Measurements from ENCODE around the gene CFAP45.
A peak's percentile ranks its signal among the peaks of the same experiment; 100 is the strongest.
"Not testable (repeated sequence)": the region's sequence is repeated elsewhere in the genome, so short reads cannot be mapped to it uniquely, and the experiment has no call there.

CFAP45 gene

GRCh38 chr1:159904036-159904435, 4.1 kb upstream of the CFAP45 start:
- DNase-seq (ENCODE audit: low read depth): not testable (repeated sequence)

DNA sequence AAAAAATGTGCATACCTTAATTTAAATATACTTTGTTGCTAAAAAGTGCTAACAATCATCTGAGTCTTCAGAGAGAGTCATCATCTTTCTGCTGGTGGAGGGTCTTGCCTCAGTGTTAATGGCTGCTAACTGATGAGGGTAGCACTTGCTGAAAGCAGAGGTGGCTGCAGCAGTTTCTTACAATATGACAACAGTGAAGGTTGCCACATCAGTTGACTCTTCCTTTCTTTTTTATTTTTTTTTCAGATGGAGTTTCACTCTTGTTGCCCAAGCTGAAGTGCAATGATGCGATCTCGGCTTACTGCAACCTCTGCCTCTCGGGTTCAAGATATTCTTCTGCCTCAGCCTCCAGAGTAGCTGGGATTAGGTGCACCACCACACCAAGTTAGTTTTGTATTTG, 2.6 kb upstream of the CFAP45 start:
- DNase-seq (ENCODE audit: low read depth): no peak

DNA sequence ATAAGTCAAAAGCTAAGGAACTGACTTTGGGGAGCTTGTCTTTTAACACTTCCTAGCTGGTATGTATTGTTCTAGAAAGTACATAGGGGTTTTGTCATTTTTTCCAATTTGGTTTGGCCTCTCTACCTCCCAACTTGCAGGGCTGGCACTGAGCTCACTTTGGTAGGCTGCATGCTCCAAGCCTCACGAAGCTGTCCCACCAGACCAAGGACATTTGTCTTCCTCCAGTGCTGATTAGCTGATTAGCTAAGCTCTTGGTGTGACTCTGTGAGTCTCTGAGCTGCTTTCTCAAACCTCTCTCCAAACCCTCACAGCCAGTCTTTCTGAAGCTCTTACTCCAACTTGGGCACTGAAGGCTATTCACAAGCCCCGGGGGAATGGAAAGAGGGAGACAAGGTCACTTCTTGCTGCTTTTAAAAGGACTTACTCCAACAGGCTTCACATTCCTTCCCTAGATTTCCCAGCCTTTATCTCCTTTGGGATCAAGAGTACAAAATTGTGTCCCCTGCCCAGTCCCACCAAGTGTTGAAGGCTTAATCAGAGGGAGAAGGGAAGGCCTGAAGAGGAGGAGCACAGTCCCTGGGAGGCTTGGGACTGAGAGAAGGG, 893 bp upstream of the CFAP45 start:
- DNase-seq (ENCODE audit: low read depth): no peak

DNA sequence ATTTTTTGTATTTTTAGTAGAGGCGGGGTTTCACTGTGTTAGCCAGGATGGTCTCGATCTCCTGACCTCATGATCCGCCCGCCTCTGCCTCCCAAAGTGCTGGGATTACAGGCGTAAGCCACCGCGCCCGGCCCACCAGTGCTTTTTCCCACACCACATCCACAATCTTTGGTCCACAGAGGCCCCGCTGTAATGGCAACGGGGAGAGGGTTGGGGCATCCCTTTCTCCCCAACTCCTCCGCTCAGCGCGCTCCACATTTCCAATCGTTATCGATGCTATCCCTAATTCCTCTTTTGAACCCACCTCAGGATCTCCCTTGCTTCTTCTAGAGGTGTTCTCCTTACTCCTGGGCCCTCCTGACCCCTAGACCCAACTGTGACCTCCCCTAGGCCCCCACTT, 331 bp downstream of the CFAP45 start:
- DNase-seq (ENCODE audit: low read depth): not testable (repeated sequence)

DNA sequence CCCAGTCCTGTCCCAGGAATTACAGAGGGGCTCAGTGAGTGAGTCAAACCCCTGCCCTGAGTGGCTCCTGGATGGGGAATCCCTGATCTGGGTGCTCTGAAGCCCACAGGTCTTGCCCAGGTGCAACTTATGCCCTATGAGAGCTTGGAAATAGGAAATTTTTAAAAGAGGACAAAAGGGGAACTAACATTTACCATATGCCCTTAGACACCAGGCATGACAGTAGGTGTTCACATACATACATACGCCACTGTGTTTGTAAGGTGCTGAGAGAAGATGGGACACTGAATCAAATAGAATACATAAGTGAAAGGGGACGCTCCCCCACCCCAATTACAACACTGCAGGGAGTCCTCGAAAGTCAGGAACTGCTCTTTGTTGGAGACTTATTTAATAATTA, 1.4 kb downstream of the CFAP45 start:
- DNase-seq (ENCODE audit: low read depth): no peak

DNA sequence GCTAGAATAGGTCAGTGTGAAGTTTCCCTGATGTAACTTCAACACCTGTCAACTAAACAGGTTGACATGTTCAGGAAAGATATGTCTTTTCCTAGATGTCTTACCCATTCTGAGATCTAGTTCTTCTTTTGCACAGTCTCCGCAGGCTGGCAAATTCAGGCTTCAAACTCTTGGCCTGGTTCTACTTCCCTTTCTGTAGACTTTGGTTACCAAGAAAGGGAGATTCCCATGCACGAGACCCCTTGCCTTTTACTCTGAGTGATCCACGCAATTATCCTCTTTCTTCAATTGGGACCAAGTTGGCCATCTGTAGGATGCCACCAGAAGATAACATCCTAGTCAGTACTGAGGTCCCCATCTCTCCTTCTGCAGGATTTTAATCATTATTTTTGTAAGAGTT, 2.0 kb downstream of the CFAP45 start:
- DNase-seq (ENCODE audit: low read depth): no peak

- DNase-seq (ENCODE audit: low read depth): no peak
Observed at GRCh38 chr1:159896546-159896930, 3.4 kb downstream of the CFAP45 start.

GRCh38 chr1:159895836-159896545, 4.0 kb downstream of the CFAP45 start:
- DNase-seq (ENCODE audit: low read depth): no peak

DNA sequence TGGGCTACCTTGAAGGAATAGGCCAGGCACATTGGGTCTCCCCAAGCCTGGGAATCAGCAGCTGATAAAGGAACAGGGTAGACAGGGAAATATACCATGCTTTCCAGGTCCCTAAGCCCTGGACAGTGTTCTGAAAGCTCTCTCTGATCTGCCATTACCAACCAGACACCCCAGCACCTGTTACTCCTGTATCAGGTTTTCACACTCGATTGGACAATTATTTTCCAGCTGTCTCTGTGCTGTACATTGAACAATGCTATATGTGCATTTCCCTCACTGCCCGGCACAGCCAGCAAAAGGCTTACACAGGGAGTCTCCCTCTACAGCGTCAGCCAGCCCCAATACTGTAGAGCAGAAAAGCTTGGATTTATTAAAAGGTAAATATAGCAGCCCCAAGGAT, 4.7 kb downstream of the CFAP45 start:
- DNase-seq (ENCODE audit: low read depth): no peak

GRCh38 chr1:159892944-159893343, 7.0 kb downstream of the CFAP45 start:
- no peak for DNase-seq (ENCODE audit: low read depth)

GRCh38 chr1:159891275-159892157, 8.4 kb downstream of the CFAP45 start:
- DNase-seq (ENCODE audit: low read depth): peak; percentile 67

- DNase-seq (ENCODE audit: low read depth): no peak
Observed at GRCh38 chr1:159890390-159890789, 9.6 kb downstream of the CFAP45 start.

DNA sequence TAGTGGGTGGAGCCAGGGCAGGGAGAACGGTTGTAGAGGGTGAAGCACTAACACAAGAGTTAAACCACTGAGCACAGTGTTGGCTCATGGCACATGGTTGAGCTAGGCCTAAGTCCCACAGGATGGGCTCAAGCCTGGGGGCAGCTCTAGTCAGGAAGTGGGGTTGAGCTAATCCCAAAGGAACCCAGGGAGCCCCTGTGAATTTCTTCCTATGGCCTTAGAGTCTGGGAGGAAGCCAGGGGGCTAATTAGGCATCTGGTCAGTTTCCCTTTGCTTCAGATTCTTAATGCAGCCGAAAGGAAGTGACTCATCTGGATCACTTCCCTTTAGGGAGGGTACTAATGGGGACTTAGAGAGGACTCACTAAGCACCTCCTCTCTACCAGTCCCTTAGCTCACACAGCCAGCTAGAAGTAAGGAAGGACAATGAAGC, 10.1 kb downstream of the CFAP45 start:
- DNase-seq (ENCODE audit: low read depth): no peak

DNA sequence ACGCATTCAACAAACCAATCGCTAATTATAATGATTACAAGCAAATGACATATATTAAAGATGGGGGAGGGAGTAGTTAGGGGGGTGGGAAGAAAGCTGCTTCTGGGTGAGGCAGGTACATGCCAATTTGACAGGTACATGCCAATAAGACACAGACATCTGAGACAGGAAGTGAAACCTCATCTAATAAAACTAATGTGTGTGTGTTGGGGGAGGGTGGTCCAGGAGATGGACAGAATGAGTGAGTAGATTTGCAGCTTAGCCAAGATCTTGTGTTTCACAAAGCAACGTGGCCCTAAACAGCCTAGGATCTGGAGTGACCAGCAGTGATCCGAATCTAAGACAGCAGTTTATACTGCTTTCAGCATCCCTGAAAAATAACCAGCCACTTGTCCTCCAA, 10.8 kb downstream of the CFAP45 start:
- DNase-seq (ENCODE audit: low read depth): no peak

- DNase-seq (ENCODE audit: low read depth): no peak
Observed at GRCh38 chr1:159884296-159884695, 15.7 kb downstream of the CFAP45 start.

DNA sequence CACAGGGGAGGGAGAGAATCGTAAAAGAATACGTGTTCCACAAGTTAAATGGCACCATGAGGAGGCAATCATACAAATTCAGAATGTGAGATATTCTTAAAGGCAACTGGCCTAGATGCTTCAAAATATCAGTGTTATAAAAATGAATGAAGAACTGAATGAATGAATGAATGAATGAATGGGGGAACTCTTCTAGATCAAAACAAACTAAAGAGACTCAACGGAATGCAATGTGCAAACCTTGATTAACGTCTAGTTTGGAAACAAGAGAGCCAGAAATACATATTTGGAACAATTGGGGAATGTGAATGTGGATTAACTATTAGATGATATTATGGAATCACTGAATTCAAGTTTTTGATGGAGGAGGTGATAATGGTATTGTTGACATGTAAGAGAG, 16.8 kb downstream of the CFAP45 start:
- no peak for DNase-seq (ENCODE audit: low read depth)

DNA sequence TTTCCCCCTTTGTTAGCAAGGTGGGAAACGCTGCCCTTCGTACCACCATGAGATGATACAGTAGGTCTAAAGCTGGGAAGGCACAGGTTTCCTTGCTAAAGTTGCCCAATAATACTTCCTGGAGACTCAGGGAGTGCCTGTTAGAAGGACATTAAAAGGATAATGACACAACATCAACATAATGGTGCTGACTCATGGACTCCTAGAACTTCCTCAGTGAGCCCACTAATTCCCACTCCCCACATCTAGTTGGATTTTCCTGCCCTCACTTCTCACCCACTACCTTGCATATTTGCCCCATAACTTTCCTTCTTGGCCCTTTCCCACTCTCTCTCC, 17.5 kb downstream of the CFAP45 start:
- DNase-seq (ENCODE audit: low read depth): no peak

- DNase-seq (ENCODE audit: low read depth): no peak
Observed at GRCh38 chr1:159881622-159882526, 18.1 kb downstream of the CFAP45 start.

DNA sequence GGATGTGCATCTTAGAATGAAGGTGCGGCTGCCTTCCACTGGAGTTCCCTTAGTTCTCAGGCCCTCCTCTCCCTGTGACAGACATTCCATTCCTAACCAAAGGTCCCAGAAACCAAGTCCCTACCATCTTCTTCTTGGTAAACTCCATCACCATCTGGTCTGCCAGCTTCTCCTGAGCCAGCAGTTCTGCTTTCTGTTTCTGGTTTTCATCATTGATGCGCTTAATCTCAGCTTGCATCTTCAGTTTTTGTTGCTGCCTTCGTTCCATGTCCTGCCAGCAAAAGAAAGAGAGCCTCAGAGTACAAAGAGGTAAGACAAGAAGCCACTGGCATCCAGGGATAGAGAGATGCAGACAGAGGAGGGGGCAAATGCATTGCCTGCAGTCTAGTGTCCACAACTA, 19.5 kb downstream of the CFAP45 start:
- no peak for DNase-seq (ENCODE audit: low read depth)

DNA sequence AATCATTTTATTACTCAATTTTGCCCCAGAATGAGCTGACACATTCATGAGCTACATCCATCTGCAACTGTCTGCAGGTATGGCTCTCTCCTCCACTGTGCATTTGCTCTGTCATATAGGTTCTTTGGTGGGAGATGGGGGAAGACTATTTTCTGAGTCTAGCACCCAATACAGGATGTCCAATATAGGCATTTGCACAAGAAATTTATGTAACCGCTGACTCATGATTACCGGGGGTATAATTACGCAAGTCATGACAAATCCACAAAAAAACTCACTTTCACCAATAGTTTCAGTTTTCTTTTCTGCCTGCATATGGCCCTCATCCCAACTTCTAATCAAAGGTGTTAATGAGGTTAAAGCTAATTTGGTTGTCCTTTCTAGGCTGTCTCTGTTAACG, 20.0 kb downstream of the CFAP45 start:
- DNase-seq (ENCODE audit: low read depth): no peak

GRCh38 chr1:159879136-159879535, 20.8 kb downstream of the CFAP45 start:
- DNase-seq (ENCODE audit: low read depth): no peak

Data from activated T-cell treated with anti-CD3 and anti-CD28 coated beads for 24 hours (primary cell).